ENCODE data around the gene UBE2I.

The UBE2I gene

DNA sequence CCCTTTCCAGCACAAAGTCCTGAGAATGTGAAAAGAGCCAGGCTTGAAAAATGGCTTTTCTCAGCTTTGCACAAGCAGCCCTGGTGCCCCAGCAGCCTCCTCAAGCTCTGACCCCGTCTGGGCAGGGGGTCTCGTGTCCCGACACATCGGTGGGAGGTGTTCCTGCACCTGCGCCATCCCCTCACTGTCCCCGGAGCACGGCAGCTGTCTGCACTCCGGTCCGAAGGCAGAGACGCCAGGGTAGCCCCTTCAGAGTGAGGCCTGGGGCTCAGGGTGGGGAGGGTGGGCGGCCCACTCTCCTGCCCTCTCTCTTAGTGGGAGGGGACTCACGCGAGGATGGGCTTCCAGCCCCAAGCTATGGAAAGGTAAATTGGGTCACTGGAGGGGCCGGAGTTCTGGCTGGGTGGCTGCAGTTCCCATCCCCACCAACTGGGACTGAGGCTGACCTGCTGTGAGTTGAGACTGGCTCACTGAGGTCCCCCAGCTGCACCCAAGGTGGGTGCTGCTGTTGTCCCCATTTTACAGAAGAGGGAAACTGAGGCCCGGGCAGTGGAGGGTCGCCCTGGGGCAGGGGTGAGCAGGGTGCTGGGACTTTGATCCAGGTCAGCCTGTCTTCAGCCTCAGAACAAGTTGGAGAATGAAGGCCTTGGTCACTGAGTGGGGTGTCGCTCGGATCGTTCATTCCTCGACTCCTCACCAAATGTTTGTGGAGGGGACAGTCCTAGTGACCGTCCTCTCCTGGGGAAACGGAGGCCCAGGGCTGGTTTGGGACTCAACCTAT is 21.7 kb downstream of the UBE2I start:
- no peak for DNase-seq (ENCODE audit: low spot score)

GRCh38 chr16:1331712-1332617 is 22.5 kb downstream of the UBE2I start:
- DNase-seq (ENCODE audit: low spot score) = peak; percentile 58

DNA sequence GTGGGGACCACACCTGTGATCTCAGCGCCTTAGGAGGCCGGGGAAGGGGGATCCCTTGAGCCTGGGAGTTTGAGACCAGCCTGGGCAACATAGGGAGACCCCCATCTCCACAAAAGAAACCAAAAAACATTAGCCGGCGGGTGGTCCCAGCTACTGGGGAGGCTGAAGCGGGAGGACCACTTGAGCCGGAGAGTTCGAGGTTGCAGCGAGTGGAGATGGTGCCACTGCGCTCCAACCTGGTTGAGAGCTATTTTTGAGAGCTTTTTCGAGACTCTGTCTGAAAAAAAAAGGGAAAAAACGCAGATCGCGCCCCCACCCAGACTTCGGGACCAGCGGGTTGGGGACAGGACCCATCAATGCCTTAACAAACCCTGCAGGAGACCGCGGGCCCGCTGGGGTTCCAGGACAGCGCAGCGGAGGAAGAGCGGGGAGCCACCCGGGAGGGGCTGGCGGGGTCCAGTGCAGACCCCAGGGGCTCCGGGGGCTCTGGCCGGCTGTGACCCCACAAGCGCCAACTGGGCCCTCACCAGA is 23.2 kb downstream of the UBE2I start:
- DNase-seq (ENCODE audit: low spot score) = no peak

GRCh38 chr16:1333149-1333812 is 23.8 kb downstream of the UBE2I start, which contains the start of gene BAIAP3:
Gene BAIAP3, plus strand, starts transcription at chr16:1333645. Its CDS starts 4,905 bp downstream, at chr16:1338550.
- peak; percentile 87 for DNase-seq (ENCODE audit: low spot score)

DNA sequence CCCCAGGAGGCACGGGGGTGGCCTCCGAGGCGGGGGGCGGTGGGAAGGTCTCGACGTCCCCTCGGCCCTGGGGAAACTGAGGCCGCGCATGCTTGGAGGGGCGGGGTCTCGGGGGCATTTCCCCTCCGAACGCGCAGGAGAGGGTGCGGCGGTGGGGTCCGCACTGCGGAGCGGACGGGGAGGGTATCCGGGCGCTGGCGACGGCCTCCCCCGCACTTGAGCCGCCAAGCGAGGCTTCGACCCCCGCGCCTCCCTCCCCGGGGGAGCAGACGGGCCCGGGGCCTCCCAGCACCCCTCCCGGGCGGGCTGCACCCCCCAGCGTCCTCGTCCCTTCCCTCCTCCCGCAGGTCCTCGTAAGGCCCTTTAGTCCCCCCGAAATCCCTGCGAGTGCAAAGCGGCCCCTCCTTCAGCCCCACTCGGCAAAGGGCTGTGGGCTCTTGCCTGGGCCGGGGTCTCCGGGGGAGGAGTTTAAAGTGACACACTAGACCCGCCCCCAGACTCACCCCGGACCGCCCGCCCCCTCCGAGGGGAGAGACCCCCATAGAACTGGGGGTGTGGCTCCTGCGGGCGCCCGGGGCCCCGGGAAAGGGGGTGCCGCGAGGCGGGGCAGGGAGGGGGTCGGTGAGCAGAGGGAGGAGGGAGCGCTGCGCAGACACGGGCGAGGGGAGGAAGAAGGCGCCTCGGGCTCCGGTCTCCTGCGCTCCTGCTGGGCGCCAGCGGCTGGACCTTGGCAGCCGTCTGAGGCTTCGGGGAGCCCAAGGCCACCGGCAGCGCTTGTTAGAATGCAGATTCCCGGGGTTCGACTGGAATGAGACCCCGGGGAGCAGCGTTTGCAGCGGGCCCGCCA is 24.6 kb downstream of the UBE2I start:
- DNase-seq (ENCODE audit: low spot score) = no peak

DNA sequence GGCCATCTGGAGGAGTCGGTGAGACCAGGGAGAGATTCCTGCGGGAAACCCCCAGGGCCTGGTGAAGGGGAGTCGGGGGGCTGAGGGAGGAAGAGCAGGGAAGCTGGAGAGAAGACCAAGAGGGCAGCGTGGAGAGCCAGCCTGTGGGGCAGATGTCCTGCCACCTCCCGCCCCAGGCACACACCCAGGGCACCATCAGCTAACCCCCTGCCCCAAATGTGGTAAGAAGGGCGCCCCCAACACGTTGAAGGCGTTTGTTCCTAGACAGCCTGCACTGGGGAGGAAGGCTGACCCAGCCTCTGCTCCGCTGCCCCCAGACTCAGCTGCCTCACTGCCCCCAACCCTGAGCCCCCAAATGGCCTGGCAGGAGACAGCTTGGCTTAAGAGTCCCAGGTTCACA is 25.3 kb downstream of the UBE2I start:
- no peak for DNase-seq (ENCODE audit: low spot score)

- DNase-seq (ENCODE audit: low spot score) = no peak
Observed at GRCh38 chr16:1335211-1335971, 26.0 kb downstream of the UBE2I start.

DNA sequence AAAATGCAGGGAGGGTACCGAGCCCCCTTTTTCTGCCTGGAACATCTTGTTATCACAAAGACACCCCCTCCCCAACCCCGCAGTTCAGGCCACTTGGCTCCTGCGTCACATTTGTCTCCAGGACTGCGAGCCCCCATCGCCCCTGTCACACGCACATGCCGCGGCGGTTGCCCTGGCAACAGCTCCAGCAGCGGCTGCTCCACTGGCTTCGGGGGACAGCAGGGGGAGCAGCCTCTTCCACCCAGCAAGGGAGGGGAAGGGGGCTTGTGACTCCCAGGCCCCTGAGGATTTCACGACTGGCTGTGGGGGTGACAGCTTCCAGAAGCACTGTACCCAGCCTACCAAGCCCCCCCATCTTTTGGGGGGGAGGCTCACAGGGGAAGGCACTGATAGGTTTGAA is 26.6 kb downstream of the UBE2I start:
- DNase-seq (ENCODE audit: low spot score) = no peak

DNA sequence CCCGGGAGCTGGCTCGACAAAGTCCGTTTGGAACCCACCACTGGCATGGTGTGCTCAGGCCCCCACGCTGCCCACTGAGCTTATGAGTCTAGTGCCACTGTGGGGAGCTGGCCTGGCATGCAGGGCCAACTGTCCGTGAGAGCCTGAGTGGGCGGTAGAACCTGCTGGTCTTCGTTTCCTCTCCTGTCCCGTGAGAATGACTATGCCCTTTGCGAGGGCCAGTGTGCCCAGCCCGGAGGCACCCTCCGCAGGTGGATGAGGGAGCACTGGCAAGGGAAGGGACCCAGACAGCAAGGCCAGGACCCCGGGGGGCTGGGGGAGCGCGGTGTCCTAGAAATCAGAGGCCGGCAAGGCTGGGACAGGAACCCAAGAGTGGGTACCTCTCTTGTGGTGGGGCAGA is 27.2 kb downstream of the UBE2I start:
- no peak for DNase-seq (ENCODE audit: low spot score)

GRCh38 chr16:1337486-1337885 is 28.1 kb downstream of the UBE2I start:
- DNase-seq (ENCODE audit: low spot score) = no peak

GRCh38 chr16:1338119-1338730 is 28.8 kb downstream of the UBE2I start:
- DNase-seq (ENCODE audit: low spot score) = no peak

DNA sequence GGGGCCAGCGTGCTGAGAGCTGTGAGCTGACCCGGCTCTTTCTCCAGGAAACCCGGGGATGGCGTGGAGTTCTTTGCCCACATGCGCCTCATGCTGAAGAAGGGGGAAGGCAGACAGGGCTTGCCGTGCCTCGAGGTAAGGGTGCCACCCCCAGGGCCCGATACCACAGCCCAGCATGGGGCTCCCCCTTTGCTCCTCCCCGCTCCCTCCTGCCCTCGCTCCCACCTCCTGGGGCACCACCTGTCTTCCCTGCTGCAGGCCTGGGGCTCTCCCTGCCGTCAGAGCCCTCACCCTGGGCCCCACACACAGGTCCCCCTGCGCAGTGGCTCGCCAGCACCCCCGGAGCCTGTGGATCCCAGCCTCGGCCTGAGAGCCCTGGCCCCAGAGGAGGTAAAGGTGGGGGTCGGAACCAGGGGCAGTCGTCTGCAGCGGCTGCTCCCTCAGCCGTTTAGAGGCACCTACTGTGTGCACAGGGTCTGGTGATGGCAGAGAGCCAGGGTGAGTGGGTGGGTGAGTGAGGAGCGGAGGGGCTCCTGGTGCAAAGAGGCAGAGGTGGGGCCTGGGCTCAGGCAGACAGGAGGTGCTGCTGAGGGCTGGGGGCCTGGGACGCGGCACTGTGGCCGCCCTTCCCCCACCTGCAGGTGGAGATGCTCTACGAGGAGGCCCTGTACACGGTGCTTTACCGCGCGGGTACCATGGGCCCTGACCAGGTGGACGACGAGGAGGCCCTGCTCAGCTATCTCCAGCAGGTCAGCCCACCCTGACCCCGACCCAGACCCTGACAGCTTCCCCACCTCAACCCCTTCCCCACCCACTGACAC is 29.6 kb downstream of the UBE2I start:
- DNase-seq (ENCODE audit: low spot score) = no peak

DNA sequence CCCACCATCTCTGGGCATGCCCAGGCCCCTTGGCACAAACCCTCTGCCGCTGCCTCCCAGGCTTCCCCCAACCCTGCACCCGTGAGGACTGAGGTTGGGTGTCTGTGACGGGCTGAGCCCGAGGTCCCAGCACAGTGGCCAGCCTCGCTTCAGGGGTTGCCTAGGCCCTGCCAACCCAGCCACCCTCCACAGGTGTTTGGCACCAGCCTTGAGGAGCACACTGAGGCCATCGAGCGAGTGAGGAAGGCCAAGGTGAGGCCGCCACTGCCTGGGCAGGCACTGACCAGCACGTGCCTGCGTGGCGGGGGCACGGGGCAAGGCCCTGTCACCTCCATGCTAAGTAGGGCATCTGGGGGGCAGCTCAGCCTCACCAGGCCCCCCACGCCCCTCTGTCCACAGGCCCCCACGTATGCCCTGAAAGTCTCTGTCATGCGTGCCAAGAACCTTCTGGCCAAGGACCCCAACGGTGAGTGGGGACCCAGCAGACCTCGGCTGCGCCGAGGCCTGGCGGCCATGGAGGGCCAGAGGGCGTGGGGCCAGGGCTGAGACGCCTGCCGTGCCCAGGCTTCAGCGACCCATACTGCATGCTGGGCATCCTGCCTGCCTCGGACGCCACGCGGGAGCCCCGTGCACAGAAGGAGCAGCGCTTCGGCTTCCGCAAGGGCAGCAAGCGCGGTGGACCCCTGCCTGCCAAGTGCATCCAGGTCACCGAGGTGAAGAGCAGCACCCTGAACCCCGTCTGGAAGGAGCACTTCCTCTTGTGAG is 31.5 kb downstream of the UBE2I start:
- no peak for DNase-seq (ENCODE audit: low spot score)

DNA sequence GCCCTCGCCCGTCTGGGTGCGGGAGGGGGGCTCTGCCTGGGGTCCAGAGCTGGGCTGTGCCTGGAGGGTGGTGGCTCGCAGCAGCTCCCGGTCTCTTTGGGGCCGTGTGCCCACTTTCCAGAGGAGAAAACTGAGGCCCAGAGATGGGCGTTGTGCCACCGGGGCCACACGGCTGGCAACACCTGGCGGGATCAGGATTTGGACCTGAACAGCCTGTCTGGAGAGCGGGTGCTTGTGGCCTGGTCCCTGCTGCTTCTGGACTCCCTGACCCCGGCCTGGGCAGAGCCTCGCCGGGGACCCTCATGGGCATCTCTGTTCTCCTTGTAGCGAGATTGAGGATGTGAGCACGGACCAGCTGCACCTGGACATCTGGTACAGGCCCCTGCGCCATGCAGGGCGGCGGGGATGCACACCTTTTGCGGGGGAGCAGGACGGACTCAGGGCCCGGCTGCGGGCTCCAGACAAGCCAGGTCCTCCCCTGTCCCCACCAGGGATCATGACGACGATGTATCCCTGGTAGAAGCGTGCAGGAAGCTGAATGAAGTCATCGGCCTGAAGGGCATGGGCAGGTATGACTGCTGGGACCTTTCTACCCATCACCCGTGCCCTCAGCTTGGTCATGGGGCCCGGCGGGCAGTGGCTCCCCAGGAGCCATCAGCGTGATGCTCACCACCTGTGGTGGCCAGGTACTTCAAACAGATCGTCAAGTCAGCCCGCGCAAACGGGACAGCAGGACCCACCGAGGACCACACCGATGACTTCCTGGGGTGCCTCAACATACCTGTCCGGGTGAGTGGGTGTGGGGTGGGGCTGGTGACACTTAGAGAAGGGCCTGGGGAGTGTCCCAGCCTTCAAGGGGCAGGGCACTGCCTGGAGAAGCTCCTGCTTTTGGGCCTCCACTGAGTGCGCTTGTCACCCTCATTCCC is 32.3 kb downstream of the UBE2I start:
- DNase-seq (ENCODE audit: low spot score) = no peak

DNA sequence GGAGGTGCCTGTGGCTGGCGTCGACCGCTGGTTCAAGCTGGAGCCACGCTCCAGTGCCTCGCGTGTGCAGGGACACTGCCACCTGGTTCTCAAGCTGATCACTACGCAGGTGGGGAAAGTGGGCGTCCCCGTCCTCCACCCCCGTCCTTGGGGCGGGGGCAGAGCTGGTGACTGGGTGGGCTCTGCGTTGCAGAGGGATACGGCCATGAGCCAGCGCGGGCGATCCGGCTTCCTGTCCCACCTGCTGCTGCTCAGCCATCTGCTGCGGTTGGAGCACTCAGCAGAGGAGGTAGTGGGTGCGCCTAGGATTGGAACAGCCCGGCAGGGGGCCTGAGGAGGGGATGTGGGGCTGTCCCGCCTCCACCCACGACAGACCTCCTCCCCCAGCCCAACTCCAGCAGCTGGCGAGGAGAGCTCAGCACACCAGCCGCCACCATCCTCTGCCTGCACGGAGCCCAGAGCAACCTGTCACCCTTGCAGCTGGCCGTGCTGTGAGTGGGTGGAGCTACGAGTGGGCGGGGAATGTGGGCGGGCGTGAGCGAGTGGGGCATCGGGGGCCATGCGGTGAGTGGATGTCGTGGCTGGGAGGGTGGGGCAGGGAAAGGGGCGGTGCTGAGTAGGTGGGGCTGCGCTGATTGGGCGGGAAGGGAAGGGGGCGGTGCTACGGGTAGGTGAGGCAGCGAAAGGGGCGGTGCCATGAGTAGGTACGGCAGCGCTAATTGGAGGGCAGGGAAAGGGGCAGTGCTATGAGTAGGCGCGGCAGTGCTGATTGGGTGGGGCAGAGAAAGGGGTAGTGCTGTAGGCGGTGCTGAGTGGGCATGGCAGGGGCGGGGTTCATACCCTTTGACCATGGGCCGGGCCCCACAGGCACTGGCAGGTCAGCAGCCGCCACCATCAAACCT is 33.3 kb downstream of the UBE2I start:
- DNase-seq (ENCODE audit: low spot score) = peak; percentile 92

All from AG20443 (cell line).